HT-29 (cell line): ENCODE results near the gene CAPZA2. TPM values are rescaled to one million over a fixed set of nuclear protein-coding genes. Genes with fewer than 3 reads are reported as not detected.

Experiments
- DNase-seq: peaks from one replicate; pipeline ENCODE4 v3.0.0-alpha.2; 2015; ENCODE audit warnings: low spot score
- total RNA-seq: library from RNA; depleted of rRNA; stranded (reverse); fragments of >200 nt; shearing (Covaris generic); gene quantifications from 2 replicates; pipeline ENCODE4 v1.2.3, GENCODE V29; 2014

The CAPZA2 gene
- total RNA-seq, 1 experiment from 2014 or later, result 62.9 TPM

DNA sequence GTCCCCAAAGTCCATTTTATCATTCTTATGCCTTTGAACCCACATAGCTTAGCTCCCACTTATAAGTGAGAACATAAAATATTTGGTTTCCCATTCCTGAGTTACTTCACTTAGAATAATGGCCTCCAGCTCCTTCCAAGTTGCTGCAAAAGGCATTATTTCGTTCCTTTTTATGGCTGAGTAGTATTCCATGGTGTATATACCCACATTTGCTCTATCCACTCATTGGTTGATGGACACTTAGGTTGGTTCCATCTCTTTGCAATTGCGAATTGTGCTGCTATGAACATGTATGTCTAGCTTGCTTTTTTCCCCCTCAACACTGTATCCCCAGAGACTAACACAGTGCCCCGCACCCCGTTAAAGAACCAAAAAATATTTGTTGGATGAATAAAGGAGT is 670 bp upstream of the CAPZA2 start:
- no peak for DNase-seq

DNA sequence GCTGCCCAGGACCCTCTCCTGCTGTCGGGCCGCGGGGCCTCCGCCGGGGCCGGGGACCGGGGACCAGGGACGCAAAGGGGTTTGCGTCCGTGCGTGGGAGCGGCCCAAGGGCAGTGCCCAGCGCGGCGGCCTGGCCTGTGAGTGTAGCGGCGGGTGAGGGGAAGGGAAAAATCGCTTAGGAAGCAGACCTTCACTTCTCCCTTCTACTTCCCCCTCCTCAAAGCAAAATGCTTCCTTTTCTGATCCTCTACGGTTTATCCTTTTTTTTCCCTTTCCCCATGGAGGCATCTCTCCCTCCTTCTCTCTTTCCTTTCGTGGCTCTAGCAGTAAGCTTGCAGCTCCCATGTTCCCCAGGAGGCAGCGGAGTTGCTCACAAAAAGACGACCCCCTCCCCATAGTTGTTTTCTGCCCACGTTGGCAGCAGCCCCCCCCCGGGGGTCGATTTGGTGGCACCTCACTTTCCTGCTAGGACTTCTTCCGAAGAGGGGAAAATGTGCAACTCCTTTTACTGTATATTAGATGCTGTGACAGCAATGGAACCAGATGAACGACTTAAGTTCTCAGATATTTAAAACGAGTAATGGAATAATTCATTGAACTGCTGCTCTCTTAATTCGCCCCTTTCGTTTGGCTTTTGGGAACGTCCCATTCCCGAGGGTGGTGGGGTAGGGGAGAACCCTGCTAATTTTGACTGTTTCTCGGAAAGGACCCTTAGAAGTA is 724 bp downstream of the CAPZA2 start:
- DNase-seq, result peak; percentile 57

DNA sequence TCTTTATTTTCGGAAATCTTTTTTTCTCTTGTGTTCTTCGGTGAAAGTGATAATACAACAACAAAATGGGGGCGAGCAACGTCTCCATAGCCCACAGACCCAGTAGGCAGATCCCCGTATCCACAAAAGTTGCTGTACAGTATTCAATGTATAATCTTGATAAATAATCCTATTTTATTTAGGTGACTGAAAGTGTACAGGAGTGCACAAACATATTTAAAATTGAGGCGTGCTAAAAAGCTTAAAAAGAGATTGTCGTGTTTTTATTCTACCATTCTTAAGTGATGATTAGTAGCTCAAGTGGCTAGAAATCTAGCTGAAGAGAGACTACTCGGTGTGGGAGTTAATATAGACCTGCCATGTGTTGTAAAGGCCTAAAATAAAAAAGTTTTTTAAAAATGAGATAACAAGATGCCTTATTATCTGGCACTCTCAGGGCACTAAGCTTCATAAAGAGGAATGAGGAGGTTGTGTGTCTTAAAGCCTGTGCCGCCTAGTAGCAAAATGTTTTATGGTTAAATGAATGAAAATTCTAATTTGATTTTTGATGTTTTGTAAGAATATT is 1.6 kb downstream of the CAPZA2 start:
- DNase-seq, result no peak

DNA sequence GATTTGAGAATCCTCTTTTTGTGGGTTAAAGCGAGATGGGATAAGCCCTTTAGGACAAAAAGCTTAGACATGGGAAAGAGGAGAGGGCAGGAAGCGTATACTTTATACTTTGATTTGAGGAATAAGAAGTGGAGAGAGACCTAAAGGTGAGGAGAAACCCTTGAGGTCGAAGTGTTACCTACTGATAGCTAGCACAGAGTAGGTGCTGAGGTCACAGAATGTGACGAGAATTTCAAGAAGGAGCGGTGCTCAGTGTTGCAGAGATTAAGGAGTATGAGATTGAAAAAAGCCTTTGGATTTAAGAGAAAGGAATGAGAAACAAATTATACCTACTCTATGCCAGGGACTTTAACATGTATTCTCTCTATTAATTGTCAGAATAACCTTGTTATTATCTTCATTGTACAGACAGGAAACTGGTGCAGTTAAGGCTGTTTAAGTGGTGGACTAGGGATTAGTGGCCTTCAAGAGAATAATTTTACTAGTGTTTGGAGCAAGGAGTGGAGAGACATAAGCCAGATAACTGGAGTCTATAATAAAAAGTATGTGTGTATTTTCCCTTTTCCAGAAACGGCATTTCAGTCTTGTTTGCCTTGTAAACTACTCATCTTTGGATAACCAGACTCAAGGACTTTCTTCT is 8.8 kb downstream of the CAPZA2 start:
- no peak for DNase-seq

DNA sequence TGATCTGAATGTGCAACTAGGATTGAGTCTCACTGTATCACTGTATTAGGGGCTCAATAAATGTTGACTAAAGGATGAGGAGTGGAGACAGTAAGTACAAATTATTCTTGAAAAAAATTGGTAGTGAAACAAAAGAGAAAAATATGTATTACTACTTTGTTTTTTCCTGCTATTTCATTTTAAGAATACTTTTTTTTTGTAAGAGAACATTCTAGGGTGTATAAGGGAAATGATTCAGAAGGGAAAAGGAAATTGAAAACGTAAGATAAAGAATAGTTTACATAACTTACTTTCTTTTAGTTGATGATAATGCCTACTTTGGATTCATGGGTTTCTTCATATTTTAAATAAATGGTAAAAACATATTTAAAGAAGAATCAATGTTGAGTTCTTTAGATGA is 9.6 kb downstream of the CAPZA2 start:
- DNase-seq, result no peak

DNA sequence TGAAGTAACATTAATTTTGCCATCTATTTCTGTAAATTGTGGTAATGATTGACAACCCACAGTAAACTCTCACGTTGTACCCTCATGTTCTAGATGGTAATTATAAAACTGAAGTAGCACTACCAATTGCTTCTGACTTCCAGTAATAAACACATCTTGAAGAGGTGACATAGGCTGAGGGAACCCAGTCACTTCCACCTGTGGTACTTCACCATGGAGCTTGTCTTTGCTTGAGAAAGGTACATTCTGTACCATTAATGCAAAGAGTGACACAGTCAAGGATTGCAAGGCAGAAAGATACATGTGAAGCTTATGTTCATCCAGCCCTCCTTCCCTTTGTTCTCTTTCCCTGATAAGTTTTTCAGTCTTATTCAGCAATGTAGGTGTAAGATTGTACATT is 11.2 kb downstream of the CAPZA2 start:
- no peak for DNase-seq

DNA sequence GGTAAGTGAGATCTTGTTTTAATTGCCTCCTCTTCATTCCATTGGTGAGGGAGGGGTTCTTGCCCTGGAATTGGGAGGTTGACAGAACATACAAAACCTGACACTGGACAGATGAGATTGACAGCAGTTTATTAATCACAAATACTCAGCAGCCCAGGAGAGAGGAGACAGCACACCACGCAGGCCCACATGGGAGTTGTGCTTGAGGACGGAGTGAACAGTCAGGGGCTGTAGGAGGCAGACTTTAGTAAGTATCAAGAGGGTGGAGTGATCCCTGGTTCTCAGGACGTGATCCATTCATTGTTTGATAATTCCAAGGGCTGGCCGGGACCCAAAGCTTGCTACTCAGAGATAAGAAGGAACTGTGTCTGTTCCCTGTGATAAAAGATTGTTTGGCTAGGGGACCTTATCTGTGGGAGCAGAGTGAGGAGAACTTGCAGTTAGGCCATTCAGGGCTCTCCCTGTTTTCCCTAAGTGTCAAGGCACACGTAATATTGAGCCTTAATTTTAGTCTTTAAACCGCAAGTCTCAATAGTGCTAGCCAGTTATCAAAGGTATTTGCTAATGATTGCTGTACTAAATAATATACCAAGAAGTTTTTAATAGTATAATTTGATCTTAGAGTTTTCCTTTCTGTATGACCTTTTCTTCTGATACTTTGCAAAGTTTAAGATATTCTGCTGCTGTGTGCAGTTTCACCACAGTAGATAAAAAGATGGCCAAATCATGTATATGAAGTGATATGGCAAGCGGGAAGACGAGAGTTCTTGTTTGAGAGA is 14.5 kb downstream of the CAPZA2 start:
- no peak for DNase-seq

DNA sequence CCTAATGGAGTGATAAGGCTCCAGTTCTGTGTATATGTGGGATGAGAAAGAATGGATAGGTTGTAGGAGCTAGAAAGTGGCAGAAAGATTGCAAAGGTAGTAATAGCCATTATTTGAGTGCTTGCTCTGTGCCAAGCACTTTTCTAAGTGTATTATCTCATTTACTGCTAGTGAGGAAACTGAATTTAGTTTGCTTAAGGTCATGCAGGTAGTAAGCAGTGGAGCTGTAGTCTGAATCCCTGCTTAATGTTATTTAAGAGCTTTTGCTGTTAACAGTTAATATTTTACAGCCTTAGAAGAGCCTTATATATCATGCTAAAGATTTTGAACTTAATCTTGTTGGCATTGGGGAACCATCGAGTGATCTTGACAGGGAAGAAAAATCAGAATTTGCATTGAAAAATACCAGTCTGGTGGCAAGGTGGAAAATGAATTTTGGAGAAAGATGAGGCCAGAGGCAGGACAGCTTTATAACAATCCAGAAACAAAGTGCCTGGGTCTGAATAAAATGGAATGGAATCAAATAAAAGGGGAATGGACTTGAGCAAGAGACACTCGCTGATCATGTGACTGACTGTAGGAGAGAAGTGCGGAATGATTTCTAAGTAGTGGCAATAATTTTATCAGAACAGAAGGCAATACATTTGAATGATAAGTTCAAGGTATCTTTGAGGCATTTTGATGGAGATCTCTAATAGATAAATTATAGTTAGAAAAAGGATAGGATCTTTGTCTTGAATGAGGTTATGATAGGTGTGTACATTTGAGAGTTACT is 15.2 kb downstream of the CAPZA2 start:
- no peak for DNase-seq

DNA sequence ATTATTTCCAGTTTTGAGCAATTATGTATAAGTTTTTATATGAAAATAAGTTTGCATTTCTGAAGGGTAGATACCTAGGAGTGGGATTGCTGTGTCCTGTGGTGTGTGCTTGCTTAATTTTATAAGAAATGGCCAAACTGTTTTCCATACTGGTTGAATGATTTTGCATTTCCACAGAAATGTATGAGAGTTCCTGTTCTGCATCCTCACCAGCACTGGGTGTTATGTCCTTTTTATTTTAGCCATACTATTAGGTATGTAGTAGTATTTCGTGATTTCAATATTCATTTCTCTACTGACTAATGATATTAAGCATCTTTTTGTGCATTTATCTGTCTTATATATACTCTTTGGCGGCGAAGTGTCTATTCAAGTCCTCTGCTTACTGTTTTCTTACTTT is 22.3 kb downstream of the CAPZA2 start:
- DNase-seq, result no peak

DNA sequence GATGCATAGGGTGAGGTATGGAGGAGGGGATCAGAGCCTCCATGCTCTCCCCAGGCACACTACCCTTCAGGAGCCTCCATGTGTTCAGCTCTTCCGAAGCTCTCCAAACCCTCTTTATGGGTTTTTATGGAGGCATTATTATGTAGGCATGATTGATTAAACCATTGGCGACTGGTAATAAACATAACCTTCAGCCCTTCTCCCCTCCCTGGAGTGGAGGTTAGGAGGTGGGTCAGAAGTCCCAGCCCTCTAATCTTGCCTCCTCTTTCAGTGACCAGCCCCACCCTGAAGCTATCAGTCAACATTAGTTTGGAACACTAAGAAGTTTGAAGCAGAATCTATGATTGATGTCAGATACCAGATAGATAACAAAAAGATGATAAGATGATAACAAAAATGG is 23.3 kb downstream of the CAPZA2 start:
- no peak for DNase-seq

DNA sequence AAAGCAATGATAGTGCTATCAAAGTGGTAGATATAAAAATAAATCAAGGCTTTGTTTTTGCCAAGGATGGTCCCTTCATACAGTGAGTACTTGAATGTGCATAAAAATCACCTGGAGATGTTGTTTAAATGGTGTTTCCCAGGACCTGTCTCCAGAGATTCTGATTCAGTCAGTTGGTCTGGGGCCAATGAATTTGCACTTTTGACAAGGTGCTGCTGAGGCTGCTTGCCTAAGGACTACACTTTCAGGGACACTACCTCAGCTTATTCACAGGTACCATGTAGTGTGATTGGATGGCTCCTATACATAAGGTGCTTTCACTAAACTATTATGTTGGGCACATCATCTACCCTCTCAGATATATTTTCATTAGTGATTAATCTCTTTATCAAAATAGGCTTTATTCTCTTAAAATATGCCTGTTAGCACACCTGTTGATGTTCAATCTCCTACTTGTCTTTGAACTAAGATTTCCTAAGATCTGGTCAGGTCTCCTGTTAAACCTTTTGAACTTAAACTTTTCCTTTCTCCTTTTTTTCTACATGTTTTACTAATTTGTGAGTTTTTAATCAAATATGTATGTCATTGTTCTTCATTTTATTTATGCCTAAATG is 24.3 kb downstream of the CAPZA2 start:
- no peak for DNase-seq

DNA sequence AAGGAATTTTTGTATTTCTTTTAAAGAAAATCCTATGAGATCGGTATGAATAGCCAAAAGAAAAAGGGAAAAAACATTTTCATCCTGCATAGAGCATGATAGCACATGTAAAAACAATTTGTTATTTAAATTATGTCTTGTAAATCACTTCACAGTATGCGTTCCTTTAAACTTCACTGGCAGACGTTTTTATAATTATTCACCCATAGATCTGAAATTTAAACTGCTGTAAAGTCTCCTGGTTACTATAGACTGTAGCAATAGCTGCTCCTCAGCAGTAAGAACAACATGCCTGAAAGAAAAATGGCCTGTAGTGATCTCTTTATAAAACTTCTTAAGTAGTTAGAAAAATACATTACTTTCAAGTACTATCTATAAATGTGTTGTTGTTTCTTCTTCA is 26.5 kb downstream of the CAPZA2 start:
- no peak for DNase-seq

DNA sequence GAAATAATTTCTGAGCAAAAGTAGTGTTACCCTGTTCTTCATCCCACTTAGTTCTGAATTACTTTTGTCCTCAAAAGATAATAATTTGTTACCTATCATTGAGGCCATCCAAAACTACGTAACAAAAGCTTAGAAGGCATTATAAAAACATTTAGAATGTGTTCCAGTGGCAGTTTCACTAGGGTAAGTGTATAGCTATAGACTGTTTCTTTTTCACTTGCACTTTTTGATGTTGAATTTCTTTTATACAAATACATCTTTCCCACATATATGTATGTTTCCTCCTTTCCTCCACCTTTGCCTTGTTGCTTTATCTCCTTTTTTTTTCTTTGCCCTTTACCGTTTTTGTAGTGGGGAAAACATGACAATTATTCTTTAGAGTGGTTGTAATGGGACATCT is 33.5 kb downstream of the CAPZA2 start:
- DNase-seq, result no peak

DNA sequence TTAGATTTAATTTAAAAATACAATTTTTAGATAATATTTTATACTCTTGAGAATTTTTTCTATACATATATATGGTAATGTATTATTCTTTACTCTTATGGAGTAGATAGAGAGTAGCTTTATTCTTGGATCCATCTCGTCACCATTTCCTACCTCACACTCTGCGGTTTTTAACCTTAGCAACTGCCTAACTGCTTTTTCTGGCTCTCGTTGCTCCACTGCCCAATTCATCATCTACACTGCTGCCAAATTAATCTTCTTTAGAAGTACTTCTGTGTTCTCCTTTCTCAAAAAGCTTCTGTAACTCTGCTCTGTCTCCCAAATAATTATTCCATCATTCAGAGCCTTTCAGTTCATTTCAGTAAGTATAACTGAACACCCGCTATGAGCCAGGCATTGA is 35.3 kb downstream of the CAPZA2 start:
- no peak for DNase-seq

DNA sequence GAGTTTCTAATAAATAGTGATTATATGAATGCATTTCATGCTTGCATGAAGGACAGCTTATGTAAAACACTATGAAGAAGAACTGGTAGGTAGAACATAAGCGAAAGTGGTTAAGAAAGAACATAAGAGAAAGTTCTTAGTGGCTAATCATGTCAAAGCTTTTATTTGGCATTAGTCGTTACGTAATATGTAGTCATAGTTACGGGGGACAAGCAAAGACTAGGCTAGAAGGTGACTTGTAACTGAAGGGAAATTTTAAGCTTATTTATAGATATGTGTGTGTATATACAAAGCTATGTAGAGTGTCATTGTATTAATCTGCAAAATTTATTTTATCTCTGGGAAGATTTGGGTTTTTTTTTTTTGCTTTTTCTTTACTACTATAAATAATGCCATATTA is 36.9 kb downstream of the CAPZA2 start:
- DNase-seq, result no peak

DNA sequence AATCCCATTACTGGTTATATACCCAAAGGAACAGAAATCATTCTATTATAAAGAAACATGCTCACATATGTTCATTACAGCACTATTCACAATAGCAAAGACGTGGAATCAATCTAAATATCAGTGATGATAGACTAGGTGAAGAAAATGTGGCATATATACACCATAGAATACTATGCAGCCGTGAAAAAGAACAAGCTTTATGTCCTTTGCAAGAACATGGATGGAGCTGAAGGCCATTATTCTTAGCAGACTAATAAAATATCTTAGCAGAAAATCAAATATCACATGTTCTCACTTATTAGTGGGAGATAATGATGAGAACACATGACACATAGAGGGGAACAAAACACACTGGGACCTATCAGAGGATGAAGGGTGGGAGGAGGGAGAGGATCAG is 38.8 kb downstream of the CAPZA2 start:
- DNase-seq, result no peak

DNA sequence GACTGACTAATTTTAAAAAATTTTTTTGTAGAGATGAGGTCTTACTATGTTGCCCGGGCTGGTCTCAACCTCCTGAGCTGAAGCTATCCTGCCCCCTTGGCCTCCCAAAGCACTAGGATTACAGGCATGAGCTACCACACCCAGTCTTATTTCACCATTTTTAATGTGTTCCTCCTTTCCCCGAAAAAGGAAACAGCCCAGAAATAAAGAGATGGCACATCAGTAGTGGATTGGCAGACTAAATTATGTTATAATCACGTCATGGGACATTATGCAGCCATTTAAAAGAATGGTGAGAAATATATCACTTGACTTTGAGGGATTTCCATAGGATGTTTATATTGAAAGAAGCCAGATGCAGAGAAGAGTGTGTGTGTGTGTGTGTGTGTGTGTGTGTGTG is 40.5 kb downstream of the CAPZA2 start:
- no peak for DNase-seq

DNA sequence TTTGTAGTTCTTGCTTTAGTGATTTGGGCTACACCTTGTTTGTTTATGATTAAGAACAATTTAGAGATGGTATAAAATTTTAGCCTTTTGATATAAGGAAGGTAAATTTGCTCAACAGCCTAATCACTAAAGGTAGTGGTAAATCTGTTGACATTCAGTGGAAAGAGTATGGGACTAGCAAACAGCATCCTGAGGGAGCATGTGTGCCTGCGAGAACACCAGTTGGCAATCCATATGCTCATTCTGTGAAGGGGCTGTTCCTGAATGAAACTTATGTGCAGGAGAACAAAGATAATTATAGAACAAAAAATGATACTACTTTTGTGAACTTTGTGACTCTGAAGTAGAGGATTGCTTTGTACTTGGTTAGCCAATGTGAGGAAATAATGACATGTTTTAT is 44.0 kb downstream of the CAPZA2 start:
- DNase-seq, result no peak

DNA sequence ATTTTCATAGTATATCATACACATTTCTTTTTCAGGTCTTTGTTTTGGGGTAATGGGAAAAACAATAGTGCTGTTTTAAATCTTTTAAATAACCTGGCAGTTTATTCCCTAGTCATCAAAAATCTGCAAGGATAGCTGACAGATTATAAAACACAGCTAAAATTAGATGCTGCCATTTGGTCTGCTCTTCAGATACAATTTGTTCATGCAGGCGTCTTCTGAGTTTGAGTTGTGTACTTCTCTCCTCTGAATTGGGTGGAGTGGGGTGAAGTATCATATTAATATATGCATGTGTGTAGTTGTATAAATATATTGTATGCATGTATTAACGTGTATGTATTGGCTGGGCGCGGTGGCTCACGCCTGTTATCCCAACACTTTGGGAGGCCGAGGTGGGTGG is 48.0 kb downstream of the CAPZA2 start:
- no peak for DNase-seq

DNA sequence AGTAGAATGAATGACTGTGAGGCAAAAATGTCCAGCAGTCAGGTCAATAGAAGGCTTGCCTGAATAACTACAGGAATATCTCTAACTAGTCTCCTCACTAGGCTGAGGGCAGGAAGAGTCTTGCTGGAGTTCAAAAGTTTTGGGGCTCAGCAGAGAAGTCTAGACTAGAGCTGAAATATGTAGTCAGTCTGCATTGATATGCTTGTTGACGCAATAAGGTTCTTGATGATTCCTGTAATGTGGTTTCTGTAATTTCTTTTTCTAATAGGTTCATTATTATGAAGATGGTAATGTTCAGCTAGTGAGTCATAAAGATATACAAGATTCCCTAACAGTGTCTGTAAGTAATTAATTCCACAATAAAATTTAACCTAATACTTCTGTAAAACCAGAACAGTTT is 49.4 kb downstream of the CAPZA2 start:
- no peak for DNase-seq

DNA sequence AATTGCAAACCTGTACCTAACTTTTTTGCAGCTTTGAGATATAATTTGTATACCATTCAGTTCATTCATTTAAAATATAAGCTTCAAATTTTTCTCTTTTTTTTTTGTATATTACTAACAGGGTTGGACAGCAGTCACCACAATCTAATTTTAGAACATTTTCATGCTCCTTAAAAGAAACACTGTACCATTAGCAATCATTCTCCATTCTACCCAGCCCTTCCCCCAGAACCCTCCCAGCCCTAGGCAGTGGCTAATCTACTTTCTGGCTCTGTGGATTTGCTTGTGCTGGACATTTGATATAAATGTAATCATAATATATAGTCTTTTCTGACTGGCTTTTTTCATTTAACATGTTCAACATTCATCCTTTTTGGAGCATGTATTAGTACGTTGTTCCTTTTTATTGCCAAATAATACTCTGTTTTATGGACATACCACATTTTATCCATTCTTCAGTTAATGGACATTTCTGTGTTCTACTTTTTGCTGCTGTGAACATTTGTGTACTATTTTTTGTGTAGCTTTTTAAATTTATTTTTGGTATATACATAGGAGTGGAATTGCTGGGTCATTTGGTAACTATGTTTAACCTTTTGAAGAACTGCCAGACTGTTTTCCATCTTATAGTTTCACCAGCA is 50.0 kb downstream of the CAPZA2 start:
- DNase-seq, result no peak
